Esophagus squamous epithelium (tissue), 5 donors: ENCODE measurements around the gene KCNA10. TPM values are rescaled to one million over a fixed set of nuclear protein-coding genes. Genes with fewer than 3 reads are reported as not detected.

Source experiments
- DNase-seq: peaks from one replicate; lab custom pipeline; 2025; lab: John Stamatoyannopoulos, UW
- H3K27ac ChIP-seq, 4 donors: fragments of 200-600 bp; sonication (generic); one replicate each; pipeline ENCODE4 v1.5.1; 2016 to 2019; ENCODE audit warnings: mild to moderate bottlenecking in 1 of 4
- H3K27me3 ChIP-seq, 4 donors: fragments of 200-600 bp; sonication (generic); 1 replicate in 3 of 4; 2 replicates in 1 of 4; pipeline versions ENCODE4 v1.5.1 to v1.6.0; 2017 to 2021; ENCODE audit warnings: antibody characterized with exemption in 1 of 4
- H3K36me3 ChIP-seq, 3 donors: fragments of 200-600 bp; sonication (generic); one replicate each; pipeline ENCODE4 v1.5.1; 2016 to 2019
- H3K4me1 ChIP-seq, 3 donors: fragments of 200-600 bp; sonication (generic); one replicate each; pipeline ENCODE4 v1.5.1; 2017 to 2019
- H3K4me3 ChIP-seq, 4 donors: fragments of 200-600 bp; sonication (generic); 1 replicate in 3 of 4; 2 replicates in 1 of 4; pipeline ENCODE4 v1.5.1; 2016 to 2019; ENCODE audit warnings: mild to moderate bottlenecking in 2 of 4, moderate library complexity in 1 of 4
- H3K9me3 ChIP-seq, 3 donors: fragments of 200-600 bp; sonication (generic); one replicate each; pipeline ENCODE4 v1.5.1; 2016 to 2019
- CTCF ChIP-seq, 6 experiments: fragments of 450-650 bp in 4 of 6; fragments of 200-600 bp in 2 of 6; sonication (generic) in 2 of 6; IDR thresholded peaks; one replicate each; pipeline ENCODE4 v1.5.1; 2016 to 2019; ENCODE audit warnings: antibody characterized with exemption in 6 of 6, mild to moderate bottlenecking in 4 of 6, moderate library complexity in 4 of 6
- POLR2A ChIP-seq, 4 donors: fragments of 450-650 bp; IDR thresholded peaks; one replicate each; pipeline ENCODE4 v1.6.1; 2017; ENCODE audit warnings: antibody characterized with exemption in 4 of 4, mild to moderate bottlenecking in 4 of 4, moderate library complexity in 3 of 4
- WGBS, 2 donors: methylation state at CpG; one replicate each; pipeline ENCODE4 v1.1.5; 2018; 5-methylcytosine and 5-hydroxymethylcytosine counted together
- intact Hi-C: fragments of 100-400 bp; cut with DNase I; formaldehyde crosslinking; loops from one replicate; pipeline ENCODE4 v1.15.0; 2022
- total RNA-seq, 4 donors: library from RNA; depleted of rRNA; stranded (reverse); fragments of >200 nt; gene quantifications; one replicate each; pipeline ENCODE4 v1.1.0, GENCODE V29; 2016
- donor health status: DM: yes; HTN: yes; CAD: no.

The KCNA10 gene
- total RNA-seq, 4 donors from 2014 or later: not detected

- no peak for TF ChIP-seq POLR2A (IDR thresholded peaks at IDR 0.05)
- TF ChIP-seq CTCF (IDR thresholded peaks at IDR 0.05): peak; percentile 44 to 69 (median 58)
- Histone ChIP-seq H3K36me3 (no peaks in the 10 kb centered on the region), H3K4me3 (peak overlapping the region; percentile 17 to 61 (median 33)), H3K4me1 (peaks cover 10 to 15% (median 10%) of the 10 kb centered on the region in 3 donors), H3K27me3 (peaks cover 0 to 78% (median 0%) of the 10 kb centered on the region in 4 donors), H3K9me3 (no peaks in the 10 kb centered on the region), H3K27ac (peak overlapping the region in 1 of 4 donors; percentile 29)
- 28% methylated on average over 6 to 16 of the region's 53 CpGs for WGBS, 2 donors
- no peak for DNase-seq
- intact Hi-C loops: loop anchor here (5.0 kb wide), 1 partner anchor 62 kb away; no protein-coding TSS in a partner anchor
Observed at GRCh38 chr1:110554871-110555801, 36.2 kb upstream of the KCNA10 start.

- H3K36me3 ChIP-seq: no peaks in the 10 kb centered on the region
- no peaks in the 10 kb centered on the region for H3K9me3 ChIP-seq
- DNase-seq: no peak
- 83 to 88% methylated on average over 1 of the region's 1 CpG for WGBS, 2 donors
- peaks cover 10 to 15% (median 10%) of the 10 kb centered on the region in 3 donors for H3K4me1 ChIP-seq
- H3K4me3 ChIP-seq: no peak overlapping the region
- peaks cover 0 to 81% (median 0%) of the 10 kb centered on the region in 4 donors for H3K27me3 ChIP-seq
- H3K27ac ChIP-seq: no peak overlapping the region
- TF ChIP-seq POLR2A (IDR thresholded peaks at IDR 0.05) (no peak), CTCF (IDR thresholded peaks at IDR 0.05) (no peak)
- intact Hi-C loops: no loop called here
Observed at GRCh38 chr1:110551278-110551809, 32.4 kb upstream of the KCNA10 start.

- intact Hi-C loops: no loop called here
- no peaks in the 10 kb centered on the region for H3K9me3 ChIP-seq
- no peak for DNase-seq
- WGBS, 2 donors: 61 to 85% methylated on average over 2 of the region's 2 CpGs
- H3K4me3 ChIP-seq: no peak overlapping the region
- H3K27me3 ChIP-seq: peaks cover 0 to 66% (median 0%) of the 10 kb centered on the region in 4 donors
- no peak overlapping the region for H3K27ac ChIP-seq
- TF ChIP-seq CTCF (IDR thresholded peaks at IDR 0.05) (no peak), POLR2A (IDR thresholded peaks at IDR 0.05) (no peak)
- H3K36me3 ChIP-seq: no peaks in the 10 kb centered on the region
- H3K4me1 ChIP-seq: peaks cover under 1% of the 10 kb centered on the region in 3 donors
Observed at GRCh38 chr1:110549831-110550230, 30.9 kb upstream of the KCNA10 start.

- Histone ChIP-seq H3K27ac (no peak overlapping the region), H3K27me3 (peaks cover 0 to 53% (median 0%) of the 10 kb centered on the region in 4 donors), H3K4me3 (no peak overlapping the region), H3K36me3 (no peaks in the 10 kb centered on the region), H3K4me1 (no peaks in the 10 kb centered on the region), H3K9me3 (no peaks in the 10 kb centered on the region)
- no peak for DNase-seq
- intact Hi-C loops: no loop called here
- peak in 5 of 6 experiments; percentile 16 to 50 (median 23) for TF ChIP-seq CTCF (IDR thresholded peaks at IDR 0.05)
- TF ChIP-seq POLR2A (IDR thresholded peaks at IDR 0.05): no peak
- 71 to 86% methylated on average over 4 of the region's 4 CpGs for WGBS, 2 donors
Observed at GRCh38 chr1:110548381-110548780, 29.4 kb upstream of the KCNA10 start.

GRCh38 chr1:110547017-110547416 lies 28.0 kb upstream of the KCNA10 start:
- H3K27ac ChIP-seq: no peak overlapping the region
- H3K4me1 ChIP-seq: no peaks in the 10 kb centered on the region
- peaks cover 0 to 44% (median 0%) of the 10 kb centered on the region in 4 donors for H3K27me3 ChIP-seq
- H3K9me3 ChIP-seq: no peaks in the 10 kb centered on the region
- intact Hi-C loops: no loop called here
- no peak overlapping the region for H3K4me3 ChIP-seq
- no peak for TF ChIP-seq CTCF (IDR thresholded peaks at IDR 0.05)
- no peak for TF ChIP-seq POLR2A (IDR thresholded peaks at IDR 0.05)
- no peaks in the 10 kb centered on the region for H3K36me3 ChIP-seq
- no peak for DNase-seq
- 38 to 54% methylated on average over 2 of the region's 2 CpGs for WGBS, 2 donors
